HG03135 (cell line): ENCODE results near the gene PDPR.
A peak's percentile ranks its signal among the peaks of the same experiment; 100 is the strongest.
"Not testable (repeated sequence)": the region's sequence is repeated elsewhere in the genome, so short reads cannot be mapped to it uniquely, and the experiment has no call there.

Source experiments
- ATAC-seq: cut with Tn5 transposase; IDR thresholded peaks from one replicate; pipeline ENCODE4 v1.9.1; 2021; ENCODE audit warnings: mild to moderate bottlenecking, moderate library complexity; ENCODE audit not compliant: unreplicated experiment

Gene PDPR

GRCh38 chr16:70113982-70114826 lies at the start of gene PDPR:
Gene PDPR, plus strand, starts transcription at chr16:70114332. Its CDS starts 6,161 bp downstream, at chr16:70120493.
- peak; percentile 88 for ATAC-seq

- ATAC-seq = peak; percentile 22
Observed at GRCh38 chr16:70064841-70065370, 49.2 kb upstream of the PDPR start.

GRCh38 chr16:70065376-70065745 lies 48.8 kb upstream of the PDPR start:
- ATAC-seq = peak; percentile 32

DNA sequence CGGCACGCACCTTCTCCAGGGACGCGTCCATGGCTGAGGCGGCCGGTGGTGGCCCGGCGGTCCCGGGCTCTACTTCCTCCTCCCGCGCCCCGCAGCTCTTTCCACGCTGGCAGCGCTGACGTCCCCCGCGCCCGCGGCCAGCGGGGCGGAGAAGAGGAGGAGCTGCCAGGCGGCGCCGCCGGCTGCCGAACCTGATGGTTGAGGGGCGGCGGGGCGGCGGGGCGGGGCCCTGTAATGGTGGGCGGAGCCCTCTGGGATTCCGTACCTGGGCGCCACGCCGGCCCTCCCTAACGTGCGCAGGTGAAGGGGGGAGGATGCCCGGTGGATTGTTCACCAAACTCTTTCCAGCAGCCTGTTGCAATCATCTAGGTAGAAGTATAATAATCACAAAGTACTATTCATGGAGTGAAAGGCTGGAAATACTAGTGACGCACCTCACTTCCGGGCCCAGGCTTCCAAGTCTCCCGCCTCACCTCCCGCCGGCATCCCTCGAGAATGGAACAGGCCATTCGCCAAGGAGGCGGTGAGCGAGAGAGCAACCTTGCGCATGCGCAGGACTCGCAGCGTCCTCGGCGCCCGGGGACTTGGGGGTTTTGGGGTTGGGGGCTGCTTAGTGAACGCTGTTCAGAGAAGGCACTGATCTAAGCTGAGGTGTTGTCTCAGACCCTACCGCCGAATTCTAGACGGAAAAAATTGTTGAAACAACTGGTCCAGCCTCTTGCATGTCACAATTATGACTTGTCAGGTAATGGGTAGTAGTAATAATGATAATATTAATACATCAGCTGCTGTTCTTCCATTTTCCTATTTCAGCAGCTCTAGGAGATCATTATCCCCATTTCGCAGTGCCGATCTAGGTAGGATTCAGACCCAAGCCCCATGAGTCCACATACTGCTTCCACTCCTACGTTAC lies 48.1 kb upstream of the PDPR start:
- peak; percentile 90 for ATAC-seq

DNA sequence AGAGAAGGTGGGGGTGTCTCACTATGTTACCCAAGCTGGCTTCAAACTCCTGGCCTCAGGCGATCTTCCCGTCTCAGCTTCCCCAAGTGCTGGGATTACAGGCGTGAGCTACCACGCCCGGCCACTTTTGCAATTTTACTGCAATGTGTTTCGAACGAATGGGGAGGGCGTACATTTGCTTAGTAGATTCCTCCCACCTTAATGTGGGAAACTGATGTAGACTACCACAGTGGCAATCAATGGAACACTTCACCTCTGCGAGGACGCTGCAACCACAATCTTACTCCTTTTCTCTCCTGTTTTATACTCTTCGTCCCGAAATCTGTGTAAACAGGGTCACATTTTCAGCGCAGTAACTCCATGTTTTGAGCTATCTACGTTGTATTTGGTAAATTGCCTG lies 47.4 kb upstream of the PDPR start:
- not testable (repeated sequence) for ATAC-seq

- ATAC-seq = not testable (repeated sequence)
Observed at GRCh38 chr16:70079081-70079480, 35.1 kb upstream of the PDPR start.

DNA sequence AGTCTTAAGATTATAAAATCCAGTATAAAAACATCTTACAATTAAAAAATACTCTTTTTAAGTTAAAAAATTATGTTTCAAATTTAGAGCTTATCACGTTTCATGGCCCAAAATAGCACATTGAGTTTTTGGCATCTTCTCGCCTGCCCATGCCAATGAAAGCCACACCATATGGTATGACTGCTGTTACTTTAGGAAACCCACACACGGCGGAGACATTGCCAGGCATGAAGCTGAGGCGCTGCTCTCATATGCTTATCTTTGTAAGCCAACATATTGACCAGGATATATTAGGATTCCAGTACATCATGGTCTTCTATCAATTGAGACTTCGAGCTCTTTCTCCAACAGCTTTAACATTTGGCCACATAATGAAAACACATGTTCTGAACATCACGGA lies 32.9 kb upstream of the PDPR start:
- not testable (repeated sequence) for ATAC-seq

DNA sequence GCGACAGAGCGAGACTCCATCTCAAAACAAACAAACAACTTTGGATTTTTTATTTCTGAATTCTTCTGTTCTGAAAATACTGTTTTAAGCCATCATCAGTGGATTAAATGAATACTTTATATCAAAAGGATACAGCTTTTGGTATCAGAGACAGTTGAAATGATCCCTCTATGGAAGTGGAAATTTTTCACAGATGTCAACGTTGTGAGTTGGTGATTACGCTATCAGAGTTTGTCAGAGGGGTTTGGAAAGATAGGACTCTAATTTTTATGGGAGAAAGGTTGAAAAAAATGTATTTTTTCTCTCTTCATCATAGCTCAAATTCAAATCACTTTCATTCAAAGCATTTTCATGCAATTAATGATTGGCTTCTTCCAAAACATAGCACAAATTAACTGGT lies 30.2 kb upstream of the PDPR start:
- ATAC-seq = not testable (repeated sequence)

GRCh38 chr16:70088160-70088559 lies 26.0 kb upstream of the PDPR start:
- not testable (repeated sequence) for ATAC-seq

GRCh38 chr16:70088877-70089276 lies 25.3 kb upstream of the PDPR start:
- ATAC-seq = not testable (repeated sequence)

DNA sequence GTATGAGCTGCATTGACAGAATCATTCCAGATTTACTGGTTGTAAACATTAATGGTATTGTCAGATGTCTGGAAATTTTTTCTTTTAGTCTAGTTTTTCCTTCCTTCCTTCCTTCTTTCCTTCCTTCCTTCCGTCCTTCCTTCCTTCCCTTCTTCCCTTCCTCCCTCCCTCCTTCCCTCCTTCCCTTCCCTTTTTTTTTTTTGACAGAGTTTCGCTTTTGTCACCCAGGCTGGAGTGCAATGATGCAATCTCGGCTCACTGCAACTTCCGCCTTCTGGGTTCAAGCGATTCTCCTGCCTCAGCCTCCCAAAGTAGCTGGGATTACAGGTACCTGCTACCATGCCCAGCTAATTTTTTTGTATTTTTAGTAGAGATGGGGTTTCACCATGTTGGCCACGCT lies 24.8 kb upstream of the PDPR start:
- not testable (repeated sequence) for ATAC-seq

- ATAC-seq = not testable (repeated sequence)
Observed at GRCh38 chr16:70091104-70091503, 23.0 kb upstream of the PDPR start.

DNA sequence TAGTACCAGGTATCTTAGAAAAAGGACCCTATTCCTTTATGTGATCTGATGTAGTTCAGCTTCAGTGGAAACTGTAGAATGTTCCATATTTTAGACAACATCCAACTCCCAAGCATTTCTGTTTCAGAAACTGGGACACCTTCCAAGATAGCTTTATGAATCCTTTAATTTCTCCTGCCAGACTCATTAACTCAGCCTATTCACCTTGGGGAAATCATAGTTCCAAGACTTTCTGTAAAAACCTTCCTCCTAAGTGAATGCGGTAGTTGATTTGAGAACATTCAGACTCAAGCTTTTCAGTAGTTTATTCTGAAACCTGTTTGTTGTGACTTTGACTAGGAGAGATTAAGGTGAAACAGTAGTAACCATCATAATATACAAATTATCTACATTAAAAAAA lies 20.0 kb upstream of the PDPR start:
- not testable (repeated sequence) for ATAC-seq

GRCh38 chr16:70109583-70110279 lies 4.4 kb upstream of the PDPR start:
- ATAC-seq = not testable (repeated sequence)

GRCh38 chr16:70112162-70112561 lies 2.0 kb upstream of the PDPR start:
- ATAC-seq = not testable (repeated sequence)

DNA sequence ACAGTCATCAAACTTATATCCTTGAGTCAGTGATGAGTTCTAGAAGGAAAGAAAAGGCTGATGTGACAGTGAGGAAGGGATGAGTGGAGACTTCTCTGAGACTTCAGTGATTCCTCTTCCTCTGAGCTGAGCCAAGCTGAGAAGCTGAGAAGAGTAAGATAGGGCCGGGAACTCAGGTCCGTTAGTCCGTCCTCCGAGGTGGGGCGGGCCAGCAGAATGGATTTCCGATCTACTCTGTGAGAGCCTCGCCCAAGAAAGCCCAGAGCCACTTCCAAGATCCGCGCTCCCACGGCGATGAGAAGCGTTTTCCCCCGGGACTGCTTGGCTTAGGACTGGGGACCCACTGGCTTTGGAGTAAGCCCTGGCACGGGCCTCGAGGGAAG lies 542 bp upstream of the PDPR start:
- ATAC-seq = peak; percentile 21

- ATAC-seq = not testable (repeated sequence)
Observed at GRCh38 chr16:70118354-70118753, 4.2 kb downstream of the PDPR start.

GRCh38 chr16:70118776-70119175 lies 4.6 kb downstream of the PDPR start:
- not testable (repeated sequence) for ATAC-seq

DNA sequence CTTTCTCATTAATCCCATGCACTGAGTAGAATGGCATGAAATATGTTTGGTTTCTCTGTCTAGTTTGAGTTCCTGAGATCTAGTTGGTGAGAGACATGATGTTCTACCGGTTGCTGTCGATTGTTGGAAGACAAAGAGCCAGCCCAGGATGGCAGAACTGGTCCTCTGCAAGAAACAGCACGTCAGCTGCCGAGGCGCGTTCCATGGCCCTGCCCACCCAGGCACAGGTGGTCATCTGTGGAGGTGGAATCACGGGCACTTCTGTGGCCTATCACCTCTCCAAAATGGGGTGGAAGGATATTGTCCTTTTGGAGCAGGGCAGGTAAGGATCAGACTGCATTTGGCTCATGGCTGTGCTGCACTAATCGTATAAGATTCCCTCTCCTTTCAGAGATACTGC lies 6.3 kb downstream of the PDPR start:
- not testable (repeated sequence) for ATAC-seq

- ATAC-seq = not testable (repeated sequence)
Observed at GRCh38 chr16:70123822-70124221, 9.7 kb downstream of the PDPR start.

- ATAC-seq = not testable (repeated sequence)
Observed at GRCh38 chr16:70126226-70126625, 12.1 kb downstream of the PDPR start.
